HG03103 (cell line): ENCODE data around the gene PACS1.
"Not testable (repeated sequence)": the region's sequence is repeated elsewhere in the genome, so short reads cannot be mapped to it uniquely, and the experiment has no call there.

ENCODE experiments used
- ATAC-seq: cut with Tn5 transposase; IDR thresholded peaks from one replicate; pipeline ENCODE4 v1.9.1; 2021; ENCODE audit warnings: low read depth; ENCODE audit not compliant: unreplicated experiment

Gene PACS1

DNA sequence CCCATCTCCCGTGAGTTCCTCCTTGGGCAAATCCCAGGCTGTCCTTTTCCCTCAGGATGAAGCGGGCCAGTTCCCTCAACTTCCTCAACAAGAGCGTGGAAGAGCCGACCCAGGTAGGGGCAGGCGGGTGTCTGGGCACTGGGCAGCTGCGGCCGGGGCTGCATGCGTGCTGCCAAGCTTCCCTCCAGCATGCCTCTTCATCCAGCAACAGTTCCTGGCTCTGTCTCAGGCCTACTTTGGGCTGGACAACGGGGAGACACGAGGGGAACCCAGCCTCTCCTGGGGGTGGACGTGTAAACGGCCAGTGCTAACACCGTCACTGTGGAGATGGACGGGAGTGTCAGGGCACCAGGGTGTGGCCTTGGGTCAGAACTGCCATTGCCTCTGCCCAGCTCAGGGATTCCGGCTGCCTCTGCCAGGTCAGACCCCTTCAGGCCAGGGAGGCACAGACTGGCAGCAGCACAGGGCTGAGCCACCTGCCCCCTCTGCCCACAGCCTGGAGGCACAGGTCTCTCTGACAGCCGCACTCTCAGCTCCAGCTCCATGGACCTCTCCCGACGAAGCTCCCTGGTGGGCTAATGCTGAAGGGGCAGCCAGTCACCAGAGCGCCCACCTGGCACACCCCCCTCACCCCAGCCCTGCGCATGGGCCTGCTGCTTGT is 196.4 kb downstream of the PACS1 start:
- no peak for ATAC-seq

DNA sequence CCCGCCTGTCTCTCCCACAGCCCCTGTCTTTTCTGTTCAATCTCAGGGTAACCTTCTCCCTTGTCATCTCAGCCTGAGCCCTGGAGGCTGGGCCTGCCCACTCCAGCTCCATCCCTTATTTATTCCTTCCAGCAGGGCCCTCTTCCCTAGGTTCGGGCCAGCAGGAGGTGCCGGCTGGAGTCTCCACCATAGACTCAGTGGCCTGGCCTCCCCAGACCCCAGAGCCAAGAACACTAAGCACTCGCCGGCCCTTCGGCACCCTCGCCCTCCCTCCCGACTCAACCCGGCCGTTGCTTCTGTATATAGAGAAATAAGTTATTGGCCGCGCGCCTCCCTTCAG is 196.9 kb downstream of the PACS1 start:
- ATAC-seq = no peak

DNA sequence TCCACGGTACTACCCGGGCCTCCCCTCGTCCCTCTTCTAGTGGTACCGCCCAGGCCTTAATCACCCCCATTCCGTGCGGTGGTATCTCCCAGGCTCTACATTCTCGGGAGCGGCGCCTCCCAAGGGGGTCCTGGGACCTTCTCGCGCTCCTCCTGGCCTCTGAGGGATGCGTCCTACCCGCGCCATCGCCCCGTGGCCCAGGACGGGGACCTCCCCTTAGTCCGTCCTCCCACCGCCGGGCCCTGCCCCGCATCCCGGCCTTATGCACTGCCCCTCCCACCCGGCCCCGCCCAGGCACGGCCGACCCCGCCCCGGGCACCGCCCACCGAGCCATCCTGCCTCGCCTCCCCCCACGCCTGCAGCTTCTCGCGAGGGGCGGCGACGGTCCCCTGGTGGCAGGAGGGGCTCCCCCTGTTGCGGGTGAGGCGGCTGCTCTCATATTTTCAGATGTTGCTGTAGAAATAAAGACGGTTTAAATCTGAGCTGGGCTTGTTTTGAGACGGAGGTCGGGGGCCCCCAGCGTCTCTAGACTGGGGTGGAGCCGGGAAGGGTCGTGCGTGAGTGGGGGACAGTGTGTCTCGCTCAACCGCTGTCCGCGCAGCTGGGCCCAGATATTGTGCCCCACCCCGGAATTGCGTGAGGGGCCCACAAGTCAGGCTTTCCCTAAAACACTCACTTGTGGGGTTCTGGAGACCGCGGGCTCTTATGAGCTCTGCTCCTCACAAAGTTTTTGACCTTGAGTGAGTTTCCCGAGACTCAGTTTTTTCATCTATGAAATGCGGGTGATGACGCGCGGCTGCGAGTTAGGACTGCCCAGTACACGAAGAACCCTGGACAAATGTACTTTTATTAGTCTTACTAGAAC is 197.5 kb downstream of the PACS1 start:
- peak; percentile 43 for ATAC-seq

DNA sequence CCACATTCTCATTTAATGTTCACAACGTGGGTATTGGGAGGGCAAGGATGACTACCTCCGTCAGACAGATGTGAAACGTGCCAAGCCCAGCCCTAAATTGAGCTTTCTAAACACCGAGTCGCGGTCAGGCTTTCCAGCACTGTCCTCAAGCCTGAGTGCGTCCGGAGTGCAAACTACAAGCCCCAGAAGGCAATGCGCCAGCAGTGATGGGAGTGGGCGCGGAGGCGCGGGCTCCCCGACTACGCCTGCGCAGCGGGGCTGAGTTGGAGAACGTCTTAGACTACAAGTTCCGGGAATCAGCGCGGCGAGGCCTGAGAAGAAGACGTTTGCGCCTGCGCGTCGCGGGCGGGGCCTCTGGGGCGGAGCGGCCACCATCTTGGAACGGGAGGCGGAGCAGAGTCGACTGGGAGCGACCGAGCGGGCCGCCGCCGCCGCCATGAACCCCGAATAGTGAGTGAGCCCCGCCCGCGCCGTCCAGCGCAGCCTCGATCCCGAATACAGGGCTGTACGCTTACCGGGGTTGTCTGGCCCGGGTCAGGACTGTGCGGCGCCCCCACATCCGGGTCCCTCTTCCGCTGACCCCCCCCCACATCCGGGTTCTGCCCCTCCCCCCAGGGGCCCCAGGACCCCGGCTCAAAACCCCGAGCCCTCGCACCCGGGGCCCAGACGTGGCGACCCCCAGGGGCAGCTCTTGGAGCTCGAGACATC is 198.3 kb downstream of the PACS1 start, which contains the start of gene RAB1B:
Gene RAB1B (plus strand): TSS at position 396 of the 708 bp plus-strand sequence. CDS start 41 bp downstream, at position 437.
- ATAC-seq = peak; percentile 54

DNA sequence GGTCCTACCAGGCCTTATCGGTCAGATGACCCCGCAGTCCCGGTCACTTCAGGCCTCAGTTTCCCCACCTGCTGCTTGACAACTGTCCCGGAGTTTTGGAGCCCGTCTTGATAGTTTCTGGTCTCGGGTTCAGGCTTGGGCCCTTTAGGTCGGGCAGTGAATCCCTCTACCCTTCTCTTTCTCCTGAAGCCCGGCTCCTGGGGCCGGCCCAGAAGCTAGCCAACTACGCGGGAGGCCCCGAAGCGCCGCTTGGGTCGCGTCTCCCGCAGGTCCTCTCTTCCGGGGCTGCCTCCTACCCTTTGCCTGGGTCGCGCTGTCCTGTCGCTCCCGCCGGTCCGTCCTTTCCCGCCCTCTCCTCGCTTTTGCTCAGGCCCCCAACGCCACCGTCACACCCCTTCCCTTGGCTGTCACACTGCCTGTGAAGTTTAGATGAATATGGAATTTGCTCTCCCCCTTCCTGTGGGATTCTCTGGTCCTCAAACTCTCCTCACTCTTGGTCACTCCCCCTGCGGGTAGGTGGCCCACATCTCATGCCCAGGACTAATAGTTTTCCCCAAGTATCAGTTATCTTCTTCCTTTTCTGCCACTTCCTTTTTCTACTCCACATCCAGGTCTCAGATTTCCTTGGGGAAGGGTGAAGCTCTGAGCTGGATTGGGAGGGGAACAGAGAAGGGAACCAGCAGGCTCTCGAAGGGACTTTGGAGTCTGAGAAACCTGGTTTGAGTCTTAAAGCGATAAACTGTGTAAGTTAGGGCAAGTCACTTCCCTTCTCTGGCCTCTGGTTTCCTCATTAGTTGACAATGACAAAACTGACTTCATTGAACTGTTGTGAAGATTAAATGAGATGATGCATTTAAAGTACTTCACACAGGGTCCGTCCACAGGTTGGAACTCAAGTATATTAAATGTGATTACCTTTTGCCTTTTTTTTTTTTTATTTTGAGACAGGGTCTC is 199.2 kb downstream of the PACS1 start:
- no peak for ATAC-seq

DNA sequence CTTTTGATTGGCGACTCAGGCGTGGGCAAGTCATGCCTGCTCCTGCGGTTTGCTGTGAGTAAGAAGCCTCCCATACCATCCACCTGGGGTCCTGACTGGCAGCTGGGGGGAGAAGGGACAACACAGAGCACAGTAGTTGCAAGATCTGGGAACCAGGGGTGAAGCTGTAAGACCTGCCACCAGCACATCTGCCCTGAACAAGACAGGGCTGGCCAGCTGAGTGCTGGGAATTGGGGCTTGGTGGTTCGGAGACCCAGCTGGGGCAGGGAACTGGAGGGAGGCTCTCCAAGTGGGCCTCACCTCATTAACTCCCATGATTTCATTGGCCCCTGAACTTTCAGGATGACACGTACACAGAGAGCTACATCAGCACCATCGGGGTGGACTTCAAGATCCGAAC is 201.7 kb downstream of the PACS1 start:
- ATAC-seq = no peak

DNA sequence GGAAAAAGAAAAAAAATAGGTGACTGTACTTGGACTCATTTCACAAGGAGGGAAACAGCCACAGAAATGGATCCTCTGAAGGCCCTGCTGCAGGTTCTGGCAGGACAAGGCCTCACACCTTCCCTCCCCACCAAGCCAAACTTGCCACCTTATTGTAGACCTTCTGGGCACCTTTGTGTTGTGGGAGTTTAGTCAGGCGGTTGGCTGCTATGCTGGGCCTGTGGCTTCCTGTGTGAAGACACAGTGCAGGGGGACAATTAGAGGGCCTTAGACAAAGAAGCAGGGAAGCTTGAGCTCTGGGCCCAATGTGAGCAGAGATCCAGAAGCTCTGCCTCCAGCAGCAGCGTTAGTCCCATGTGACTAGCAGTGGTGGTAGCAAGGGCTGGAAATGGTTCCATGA is 202.5 kb downstream of the PACS1 start:
- ATAC-seq = no peak

DNA sequence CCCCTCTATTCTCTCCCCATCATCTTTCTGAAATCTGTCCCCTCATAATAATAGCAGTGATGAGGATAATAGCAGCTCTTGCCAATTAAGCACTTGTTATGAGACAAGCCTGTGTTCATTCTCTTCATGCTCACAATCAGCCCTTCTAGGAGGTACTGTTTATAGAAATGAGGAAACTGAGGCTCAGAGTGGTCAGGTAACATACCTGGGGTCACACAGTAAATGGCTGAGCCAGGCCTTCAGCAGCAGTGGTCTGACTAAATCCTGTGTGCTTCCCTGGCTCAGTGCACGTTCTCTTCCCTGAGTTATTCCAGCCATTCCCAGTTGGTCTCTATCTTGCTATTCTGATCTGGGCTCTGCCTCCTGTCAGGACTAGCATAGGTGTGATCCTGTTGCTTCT is 204.1 kb downstream of the PACS1 start:
- no peak for ATAC-seq

DNA sequence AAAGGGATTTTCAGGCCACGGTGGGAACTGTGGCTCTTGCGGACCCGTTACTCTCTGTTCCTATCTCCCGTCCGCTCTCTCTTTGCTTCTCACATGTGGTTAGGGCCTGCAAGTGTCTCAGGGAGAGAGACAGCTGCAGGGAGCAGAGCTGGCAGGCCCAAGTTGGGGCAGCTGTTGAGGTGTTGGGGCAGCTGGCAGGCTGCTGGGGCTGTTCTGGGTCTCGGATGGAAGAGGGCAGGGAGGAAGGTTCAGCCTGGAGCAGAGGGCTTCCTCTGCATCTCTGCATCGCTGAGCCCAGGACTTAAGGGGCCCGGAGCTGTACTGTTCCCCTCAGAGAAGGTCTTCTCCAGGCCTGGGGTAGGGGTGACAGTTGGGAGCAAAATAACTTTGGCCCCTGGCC is 205.3 kb downstream of the PACS1 start:
- no peak for ATAC-seq

DNA sequence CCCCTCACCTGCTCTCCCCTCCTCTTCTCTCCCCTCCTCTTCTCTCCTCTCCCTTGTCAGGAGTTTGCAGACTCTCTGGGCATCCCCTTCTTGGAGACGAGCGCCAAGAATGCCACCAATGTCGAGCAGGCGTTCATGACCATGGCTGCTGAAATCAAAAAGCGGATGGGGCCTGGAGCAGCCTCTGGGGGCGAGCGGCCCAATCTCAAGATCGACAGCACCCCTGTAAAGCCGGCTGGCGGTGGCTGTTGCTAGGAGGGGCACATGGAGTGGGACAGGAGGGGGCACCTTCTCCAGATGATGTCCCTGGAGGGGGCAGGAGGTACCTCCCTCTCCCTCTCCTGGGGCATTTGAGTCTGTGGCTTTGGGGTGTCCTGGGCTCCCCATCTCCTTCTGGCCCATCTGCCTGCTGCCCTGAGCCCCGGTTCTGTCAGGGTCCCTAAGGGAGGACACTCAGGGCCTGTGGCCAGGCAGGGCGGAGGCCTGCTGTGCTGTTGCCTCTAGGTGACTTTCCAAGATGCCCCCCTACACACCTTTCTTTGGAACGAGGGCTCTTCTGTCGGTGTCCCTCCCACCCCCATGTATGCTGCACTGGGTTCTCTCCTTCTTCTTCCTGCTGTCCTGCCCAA is 206.0 kb downstream of the PACS1 start:
- ATAC-seq = no peak

DNA sequence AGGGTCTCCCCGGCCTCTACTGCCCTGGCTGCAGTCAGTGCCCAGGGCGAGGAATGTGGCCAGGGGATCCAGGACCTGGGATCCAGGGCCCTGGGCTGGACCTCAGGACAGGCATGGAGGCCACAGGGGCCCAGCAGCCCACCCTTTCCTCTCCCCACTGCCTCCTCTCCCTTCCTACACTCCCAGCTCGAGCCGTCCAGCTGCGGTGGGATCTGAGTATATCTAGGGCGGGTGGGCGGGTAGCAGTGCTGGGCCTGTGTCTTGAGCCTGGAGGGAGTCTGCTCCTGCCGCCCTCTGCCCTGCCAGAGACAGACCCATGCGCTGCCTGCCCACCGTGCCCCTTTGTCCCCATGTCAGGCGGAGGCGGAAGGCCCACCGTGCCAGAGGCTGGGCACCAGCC is 206.5 kb downstream of the PACS1 start:
- not testable (repeated sequence) for ATAC-seq

DNA sequence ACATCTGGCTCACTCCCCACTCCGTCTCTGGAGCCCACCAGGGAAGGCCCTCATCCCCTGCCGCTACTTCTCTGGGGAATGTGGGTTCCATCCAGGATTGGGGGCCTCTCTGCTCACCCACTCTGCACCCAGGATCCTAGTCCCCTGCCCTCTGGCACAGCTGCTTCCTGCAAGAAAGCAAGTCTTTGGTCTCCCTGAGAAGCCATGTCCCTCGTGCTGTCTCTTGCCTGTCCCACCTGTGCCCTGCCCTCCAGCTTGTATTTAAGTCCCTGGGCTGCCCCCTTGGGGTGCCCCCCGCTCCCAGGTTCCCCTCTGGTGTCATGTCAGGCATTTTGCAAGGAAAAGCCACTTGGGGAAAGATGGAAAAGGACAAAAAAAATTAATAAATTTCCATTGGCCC is 207.0 kb downstream of the PACS1 start:
- ATAC-seq = not testable (repeated sequence)

DNA sequence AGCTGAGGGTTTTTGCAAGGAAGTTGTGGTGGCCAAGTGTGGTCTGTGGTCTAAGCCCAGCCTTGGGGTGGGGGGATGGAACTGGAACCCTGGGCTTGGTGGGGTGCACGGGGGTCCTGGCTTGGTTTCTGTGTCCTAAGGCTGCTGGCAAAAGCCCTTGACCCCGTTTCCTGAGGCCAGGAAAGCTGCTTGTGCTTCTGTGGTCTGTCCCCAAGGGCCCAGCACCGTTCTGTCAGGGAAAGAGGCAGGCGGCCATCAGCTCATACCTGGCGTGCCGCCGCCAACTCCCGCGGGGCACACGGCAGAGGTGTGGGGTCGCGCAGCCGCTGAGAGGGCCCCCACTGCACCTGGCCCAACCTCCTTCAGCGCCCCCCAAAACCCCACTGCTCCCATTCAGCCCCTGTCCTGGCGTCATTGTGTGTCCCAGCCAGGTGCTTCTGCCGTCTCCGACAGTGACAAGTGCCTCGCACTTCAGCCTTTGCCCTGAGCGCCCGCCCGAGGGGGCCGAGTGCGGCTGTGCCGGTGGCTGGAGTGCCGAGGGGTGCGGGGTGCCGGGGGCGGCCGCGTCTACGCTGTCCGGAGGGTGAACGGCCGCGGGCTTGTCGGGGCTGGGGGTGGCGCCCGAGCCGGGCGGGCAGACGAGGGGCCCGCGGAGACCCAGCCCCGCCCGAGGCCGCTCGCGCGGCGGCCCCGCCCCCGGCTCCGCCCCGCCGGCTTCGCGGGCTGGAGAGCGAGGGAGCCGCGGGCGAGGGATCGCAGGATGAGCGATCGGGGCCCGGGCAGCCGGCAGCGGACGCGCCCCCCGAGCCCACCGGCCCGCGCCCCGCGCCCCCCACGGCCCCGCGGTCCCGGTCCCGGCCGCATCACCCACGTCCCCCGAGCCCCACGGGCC is 207.6 kb downstream of the PACS1 start, which contains the start of gene CNIH2:
Gene CNIH2 (plus strand): TSS at position 705 of the 892 bp plus-strand sequence. CDS start 282 bp downstream, outside the sequence.
- ATAC-seq = no peak

DNA sequence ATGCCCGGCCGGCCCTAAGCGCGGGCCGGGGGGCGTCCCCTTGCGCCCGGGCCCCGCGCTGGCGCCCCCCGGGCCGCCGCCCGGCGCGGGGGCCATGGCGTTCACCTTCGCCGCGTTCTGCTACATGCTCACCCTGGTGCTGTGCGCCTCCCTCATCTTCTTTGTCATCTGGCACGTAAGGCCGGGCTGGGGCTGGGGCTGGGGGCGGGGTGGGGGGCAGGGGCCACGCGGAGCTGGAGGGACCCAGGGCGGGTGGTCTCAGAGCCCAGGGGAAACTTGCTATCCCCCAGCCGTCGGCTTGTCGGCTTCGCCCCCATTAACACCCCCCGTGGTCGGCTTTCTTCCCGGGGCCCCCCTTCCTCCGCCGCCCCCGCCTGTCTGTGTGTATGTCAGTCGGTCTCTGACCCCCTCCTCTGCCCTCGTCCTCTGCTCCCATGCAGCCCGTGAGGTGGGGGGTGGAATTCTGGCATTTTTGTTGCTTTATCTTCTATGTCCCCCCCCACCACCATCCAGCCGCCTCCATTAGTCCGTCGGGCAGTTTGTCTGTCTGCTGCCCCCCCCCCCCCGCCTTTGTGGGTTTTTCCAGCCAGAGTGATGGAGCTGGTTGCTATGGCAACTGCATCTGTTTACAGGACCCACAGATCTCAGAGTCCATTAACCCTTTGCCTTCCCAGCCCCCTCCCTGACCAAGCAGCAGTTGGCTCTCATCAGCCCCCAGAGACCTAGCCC is 208.5 kb downstream of the PACS1 start:
- ATAC-seq = no peak

DNA sequence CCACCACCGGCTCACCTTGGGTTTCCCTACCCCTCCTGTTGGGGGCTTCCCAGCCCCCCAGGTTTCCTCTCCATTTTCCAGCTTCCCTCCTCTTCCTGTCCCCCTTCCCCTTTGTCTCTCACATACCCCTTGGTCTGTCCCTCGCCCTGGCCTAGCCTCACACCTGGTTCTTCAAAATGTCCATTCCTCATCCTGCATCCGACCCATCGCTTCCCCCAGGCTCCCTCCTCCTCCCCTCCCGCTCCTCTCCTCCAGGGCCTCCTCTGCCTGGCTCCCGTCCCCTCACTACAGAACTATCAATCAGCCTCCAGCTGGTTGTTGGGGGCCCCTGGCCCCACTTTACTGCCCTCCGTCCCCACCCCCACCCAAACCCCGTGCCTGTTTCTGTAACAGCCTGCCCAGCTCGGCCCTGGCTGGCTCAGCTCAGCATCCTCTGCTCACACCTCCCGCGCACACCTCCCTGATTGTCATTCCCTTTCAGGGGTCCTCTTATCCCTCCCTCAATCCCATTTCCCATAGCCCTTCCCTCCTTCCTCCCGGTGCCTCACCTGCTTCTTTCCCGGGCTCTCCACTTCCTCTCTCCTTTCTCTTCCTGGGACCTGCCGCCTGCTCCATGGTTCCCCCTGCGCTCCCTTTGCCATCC is 209.1 kb downstream of the PACS1 start:
- ATAC-seq = no peak

DNA sequence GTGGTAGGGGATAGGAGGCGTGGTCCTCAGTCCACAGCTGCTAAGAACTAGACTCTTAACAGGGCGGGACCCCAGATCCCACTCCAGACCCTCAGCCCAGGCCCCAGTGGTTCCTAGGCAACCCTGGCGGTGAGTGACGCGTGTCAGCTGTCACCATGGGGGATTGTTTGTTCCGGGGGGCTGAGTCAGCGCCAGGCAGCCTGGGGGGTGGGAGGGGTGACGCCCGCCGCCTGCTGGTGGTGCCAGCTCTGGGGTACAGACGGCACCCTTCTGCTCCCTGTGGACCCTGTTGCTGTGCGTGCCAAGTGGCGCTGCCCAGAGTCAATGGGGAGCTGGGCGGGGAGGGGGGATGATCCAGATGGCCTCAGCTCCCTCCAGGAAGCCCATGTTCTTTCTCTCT is 210.4 kb downstream of the PACS1 start:
- no peak for ATAC-seq

DNA sequence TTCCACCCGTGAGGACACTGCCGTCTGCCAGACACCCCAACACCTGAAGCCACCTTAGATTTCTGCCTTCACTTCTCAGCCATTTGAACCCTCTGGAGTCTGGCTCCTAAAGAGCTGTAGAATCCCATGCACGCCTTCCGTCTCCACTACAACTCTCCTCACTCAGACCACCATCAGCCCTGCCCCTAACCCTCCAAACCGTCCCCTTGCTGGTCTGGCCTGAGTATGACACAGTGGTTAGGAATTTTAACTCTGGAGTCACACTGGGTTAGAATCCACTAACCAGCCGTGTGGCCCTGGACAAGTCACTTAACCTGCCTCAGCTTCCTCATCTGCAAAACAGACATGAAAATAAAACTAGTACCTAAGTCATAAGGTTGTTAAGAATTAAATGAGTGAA is 210.9 kb downstream of the PACS1 start:
- no peak for ATAC-seq
